DND-41 (cell line): ENCODE measurements around the gene NEU4.
"Not testable (repeated sequence)": the region's sequence is repeated elsewhere in the genome, so short reads cannot be mapped to it uniquely, and the experiment has no call there.

Source experiments
- EZH2 ChIP-seq: IDR thresholded peaks from 3 replicates; pipeline ENCODE4 v1.6.1; 2012; ENCODE audit warnings: borderline replicate concordance, low read depth, mild to moderate bottlenecking, moderate library complexity, low read length, inconsistent platforms; ENCODE audit not compliant: severe bottlenecking
- TF ChIP-seq, protein P1 (sequence below): IDR thresholded peaks from 2 replicates; pipeline ENCODE4 v1.5.1; 2012; ENCODE audit warnings: borderline replicate concordance, low read length, moderate library complexity, mild to moderate bottlenecking; ENCODE audit not compliant: poor library complexity, severe bottlenecking; ENCODE audit errors: extremely low read depth

DNA sequence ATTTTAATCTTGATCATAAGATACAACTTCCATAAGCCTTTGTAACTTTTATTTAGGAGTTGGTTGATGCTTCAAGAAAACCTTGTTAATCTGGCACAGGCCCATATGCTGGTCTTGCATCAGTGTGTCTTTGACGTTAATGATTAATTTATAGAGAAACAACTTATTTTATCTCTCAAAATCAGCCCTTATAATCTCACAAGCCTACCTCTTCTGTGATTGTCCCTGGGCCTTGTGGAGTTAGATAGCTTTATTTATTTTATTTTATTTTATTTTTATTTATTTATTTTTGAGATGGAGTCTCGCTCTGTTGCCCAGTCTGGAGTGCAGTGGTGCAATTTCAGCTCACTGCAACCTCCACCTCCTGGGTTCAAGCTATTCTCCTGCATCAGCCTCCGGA lies 26.9 kb upstream of the NEU4 start:
- TF ChIP-seq, protein P1, sequence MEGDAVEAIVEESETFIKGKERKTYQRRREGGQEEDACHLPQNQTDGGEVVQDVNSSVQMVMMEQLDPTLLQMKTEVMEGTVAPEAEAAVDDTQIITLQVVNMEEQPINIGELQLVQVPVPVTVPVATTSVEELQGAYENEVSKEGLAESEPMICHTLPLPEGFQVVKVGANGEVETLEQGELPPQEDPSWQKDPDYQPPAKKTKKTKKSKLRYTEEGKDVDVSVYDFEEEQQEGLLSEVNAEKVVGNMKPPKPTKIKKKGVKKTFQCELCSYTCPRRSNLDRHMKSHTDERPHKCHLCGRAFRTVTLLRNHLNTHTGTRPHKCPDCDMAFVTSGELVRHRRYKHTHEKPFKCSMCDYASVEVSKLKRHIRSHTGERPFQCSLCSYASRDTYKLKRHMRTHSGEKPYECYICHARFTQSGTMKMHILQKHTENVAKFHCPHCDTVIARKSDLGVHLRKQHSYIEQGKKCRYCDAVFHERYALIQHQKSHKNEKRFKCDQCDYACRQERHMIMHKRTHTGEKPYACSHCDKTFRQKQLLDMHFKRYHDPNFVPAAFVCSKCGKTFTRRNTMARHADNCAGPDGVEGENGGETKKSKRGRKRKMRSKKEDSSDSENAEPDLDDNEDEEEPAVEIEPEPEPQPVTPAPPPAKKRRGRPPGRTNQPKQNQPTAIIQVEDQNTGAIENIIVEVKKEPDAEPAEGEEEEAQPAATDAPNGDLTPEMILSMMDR, result not testable (repeated sequence)
- TF ChIP-seq EZH2, result not testable (repeated sequence)
